IPS DF 4.7 (cell line): Measurements from ENCODE around the gene ZFAND3.

Source experiments
- DNase-seq: peaks from one replicate; pipeline ENCODE4 v3.0.0-alpha.2; 2013; ENCODE audit warnings: low spot score; ENCODE audit errors: extremely low read depth

ZFAND3 gene

GRCh38 chr6:37798436-37799262 is 20.9 kb upstream of the ZFAND3 start:
- no peak for DNase-seq

DNA sequence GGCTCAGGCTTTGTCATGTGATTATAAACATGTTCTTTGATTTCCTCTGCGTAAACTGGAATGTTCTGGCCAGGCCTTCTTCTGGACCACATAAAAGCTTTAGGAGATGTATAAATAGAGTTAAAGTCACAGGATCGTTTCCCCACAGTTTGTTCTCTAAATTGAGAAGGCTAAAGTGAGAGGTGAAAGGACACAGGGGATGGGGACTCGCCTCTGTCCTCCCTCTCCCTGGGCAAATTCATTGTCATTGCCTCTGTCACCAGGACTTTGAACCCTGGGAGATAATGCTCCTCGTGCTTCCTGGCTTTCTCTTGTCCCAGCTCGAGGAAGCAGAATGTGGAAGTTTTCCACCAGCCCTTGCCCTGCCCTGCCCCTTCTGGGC is 20.3 kb upstream of the ZFAND3 start:
- no peak for DNase-seq

- DNase-seq = no peak
Observed at GRCh38 chr6:37800703-37801604, 18.6 kb upstream of the ZFAND3 start.

DNA sequence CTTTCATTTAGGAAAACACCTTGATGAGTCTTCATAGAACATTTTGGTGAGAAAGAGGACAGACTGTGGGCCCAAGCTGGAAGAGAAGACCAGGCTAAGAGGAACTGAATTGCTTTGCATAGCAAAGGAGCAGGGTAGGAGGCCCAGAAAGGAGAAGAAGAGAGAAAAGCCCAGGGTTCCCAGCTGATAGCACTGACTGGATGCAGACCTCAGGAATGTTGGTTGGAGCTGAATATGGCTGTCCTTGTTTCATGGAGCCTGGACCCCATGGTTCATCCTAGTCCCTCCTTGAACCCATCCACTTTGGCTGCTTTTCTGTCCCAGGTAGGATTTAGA is 18.0 kb upstream of the ZFAND3 start:
- no peak for DNase-seq

DNA sequence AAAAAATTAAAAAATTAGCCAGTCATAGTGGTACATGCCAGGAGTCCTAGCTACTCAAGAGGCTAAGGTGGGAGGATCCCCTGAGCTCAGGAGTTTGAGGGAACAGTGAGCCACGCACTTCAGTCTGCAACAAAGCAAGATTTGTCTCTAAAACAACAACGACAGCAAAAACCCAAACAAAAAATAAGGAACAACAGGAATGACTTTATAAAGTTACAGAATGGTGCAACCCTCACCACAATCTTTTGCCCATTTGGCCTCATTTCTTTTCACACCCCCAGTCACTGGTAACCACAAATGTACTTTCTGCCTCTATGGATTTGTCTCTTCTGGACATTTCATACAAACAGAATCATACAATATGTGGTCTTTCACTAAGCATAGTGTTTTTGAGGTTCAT is 16.7 kb upstream of the ZFAND3 start:
- no peak for DNase-seq

- no peak for DNase-seq
Observed at GRCh38 chr6:37804586-37804985, 14.9 kb upstream of the ZFAND3 start.

GRCh38 chr6:37806213-37806612 is 13.3 kb upstream of the ZFAND3 start:
- DNase-seq = no peak

DNA sequence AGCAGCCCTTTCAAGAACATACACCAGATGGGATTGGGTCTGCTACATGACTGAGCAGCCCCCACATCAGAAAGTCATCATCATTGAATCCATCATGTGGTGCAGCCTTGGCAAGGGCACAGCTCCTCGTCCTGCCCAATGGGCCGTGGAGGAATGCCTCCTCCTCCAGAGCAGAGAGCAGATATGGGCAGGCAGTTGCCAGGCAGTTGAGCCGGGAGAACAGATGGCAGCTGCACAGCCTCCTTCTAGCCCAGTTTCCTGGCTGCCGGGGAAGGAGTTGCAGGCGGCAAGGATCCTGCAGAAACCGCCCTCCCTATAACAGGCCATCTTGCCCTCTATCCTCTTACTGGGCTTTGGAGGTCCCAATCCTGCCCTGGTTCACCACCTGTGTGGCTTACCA is 11.9 kb upstream of the ZFAND3 start:
- DNase-seq = no peak

- no peak for DNase-seq
Observed at GRCh38 chr6:37809197-37809543, 10.4 kb upstream of the ZFAND3 start.

- no peak for DNase-seq
Observed at GRCh38 chr6:37812841-37813240, 6.7 kb upstream of the ZFAND3 start.

- DNase-seq = no peak
Observed at GRCh38 chr6:37814374-37814773, 5.2 kb upstream of the ZFAND3 start.

- no peak for DNase-seq
Observed at GRCh38 chr6:37816599-37817375, 2.7 kb upstream of the ZFAND3 start.

DNA sequence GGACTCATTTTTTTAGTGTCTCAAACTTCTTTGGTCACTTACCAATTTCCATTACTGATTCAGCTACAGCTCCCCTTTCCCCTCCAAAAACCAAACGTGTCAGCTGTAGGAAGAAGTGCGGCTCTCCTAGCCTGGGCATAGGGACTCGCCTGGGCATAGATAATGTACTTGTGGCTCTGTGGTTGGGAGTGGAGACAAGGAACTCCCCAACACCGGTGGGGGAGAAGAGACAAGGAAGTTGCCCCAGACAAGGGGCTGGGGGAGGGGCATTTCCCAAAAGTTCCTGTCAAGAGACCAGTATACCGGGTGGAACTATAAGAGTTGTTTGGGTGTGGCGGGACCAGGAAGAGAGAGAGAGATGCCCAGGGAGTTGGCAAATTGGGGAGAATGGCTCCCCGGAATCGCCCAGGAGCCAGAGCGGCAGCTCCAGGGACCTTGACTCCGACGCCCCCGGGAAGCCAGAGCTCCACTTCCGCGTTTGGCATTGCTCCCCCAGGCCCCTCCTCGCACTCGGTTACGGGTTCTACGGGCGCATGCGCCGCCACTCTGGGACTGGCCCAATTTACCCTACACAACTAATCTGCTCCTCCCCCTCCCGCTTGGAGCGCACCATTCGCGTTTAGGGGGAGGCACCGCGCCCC is 871 bp upstream of the ZFAND3 start:
- peak; percentile 74 for DNase-seq

DNA sequence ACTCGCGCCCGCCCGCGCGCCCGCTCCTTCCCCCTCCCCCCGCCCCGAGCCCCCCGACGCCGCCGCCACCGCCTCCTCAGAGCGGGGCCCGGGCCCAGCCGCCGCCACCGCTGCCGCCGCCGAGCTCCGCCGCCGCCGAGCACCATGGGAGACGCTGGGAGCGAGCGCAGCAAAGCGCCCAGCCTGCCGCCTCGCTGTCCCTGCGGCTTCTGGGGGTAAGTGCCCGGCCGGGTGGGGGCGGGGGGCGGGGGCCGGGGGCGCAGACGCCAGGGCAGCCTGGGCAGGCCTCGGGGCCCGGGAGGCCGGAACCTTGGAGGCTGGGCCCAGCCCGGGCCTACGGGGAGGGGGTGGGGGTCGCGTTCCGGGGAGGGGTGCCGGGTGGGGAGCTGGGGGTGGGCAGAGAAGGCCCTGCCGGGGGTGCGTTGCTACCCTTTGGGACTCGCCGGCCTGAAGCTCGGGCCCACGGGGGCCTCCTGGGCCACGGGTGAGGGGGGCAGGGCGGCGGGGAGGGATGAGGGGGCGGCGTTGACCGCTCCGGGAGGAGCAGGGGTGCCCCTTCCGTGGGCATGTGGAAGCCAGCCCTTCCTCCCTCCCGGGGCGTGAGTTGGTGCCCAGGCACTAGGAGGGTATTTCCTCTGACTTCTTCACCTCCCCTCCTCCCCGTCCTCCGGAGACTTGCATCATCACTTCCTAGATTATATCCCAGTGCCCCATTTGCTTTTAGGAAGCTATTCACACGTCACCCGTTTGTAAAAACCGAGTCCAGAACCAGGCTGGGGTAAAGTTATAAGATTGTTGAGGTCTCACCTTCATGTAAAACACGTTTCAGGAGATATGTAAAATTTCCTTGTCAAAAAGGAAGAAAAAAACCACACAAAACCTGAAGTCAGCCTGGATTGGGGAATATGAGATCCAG is 533 bp downstream of the ZFAND3 start:
- no peak for DNase-seq

DNA sequence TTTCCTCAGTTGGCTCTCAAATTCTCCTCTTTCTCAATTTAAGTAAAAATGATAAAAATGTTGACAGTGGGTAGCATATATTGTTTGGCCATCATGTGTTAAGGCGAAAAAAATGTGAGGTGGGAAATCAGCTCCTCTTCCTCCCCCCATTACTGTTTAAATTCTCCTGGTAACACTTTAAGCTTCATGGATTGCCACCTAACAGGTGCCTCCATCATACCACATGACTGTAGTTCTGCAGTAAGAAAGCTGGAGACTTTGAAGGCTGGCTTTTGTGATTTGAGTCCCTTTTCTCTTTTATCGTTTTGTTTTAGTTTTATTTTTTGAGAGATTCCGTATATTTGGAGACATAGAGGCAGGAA is 1.2 kb downstream of the ZFAND3 start:
- DNase-seq = no peak

DNA sequence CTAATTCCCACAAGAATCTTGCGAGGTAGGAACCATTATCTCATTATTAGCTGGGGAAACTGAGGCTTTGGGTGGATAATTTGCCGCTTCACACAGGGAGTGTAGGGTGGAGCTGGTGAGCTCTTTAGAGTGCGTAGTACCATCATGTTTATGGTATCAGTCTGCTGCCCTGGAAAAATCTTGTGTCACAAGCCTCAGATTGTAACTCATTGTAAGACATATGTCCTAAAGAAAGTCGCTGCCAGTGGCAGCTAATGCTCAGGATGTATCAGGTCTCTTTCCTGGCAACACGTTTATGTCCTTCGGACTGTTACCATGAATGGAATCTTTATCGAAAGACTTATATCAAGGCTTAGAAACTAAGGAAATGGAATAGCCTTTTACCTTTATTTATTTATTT is 1.9 kb downstream of the ZFAND3 start:
- no peak for DNase-seq

DNA sequence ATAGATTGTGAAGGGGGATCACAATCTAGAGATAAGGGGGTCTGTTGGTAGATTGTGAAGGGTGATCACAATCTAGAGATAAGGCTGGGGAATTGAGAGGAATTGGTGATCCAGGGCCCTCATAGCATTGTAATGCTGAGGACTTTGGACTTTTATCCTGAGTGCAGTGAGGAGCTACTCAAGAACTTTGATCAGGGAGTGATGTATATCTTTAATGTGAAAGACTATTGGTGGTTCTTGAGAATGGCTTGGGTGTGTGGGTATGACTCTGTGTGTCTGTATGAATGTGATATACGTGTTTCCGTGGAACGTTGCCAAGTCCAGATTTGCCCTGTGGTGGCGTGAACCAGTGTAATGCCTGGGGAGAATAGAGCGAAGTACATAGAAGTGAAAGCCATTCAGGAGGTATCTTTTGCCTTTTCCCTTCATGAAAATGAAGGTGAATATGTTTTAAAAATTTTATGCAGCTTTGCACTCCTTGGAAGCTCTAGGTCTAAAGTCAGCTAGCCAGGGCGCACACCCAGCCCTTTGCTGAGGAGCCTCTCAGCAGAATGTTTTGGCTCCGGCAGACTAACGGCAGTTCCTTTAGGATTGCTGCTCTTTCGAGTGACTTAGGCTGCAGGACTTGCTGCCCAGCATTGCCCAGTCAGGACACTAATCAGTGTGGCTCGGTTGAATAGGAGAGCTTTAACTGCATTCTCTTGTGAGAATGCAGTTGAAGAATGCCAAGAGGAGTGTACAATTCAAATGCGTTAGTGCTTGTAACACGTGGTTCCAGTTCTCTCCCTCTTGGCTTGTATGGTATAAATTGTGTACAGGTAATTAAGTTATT is 3.5 kb downstream of the ZFAND3 start:
- DNase-seq = no peak

DNA sequence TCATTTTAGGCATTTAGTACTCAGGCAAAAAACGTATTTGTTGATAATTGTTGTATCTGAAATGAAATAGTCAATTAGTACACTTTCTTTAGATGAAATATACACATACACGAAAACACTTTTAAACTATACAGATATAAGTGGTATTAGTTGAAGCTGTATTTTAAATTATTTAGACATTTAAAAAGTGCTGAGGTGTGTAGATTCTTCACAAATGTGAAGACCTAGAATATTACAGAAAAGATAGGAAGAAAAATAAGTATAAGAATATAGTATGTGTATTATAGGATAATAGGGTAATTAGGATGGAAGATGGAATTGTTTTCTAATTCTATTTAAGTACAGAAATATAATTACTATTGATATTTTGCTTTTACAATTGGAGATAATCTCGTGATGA is 4.6 kb downstream of the ZFAND3 start:
- DNase-seq = no peak

- no peak for DNase-seq
Observed at GRCh38 chr6:37826188-37826587, 6.7 kb downstream of the ZFAND3 start.

DNA sequence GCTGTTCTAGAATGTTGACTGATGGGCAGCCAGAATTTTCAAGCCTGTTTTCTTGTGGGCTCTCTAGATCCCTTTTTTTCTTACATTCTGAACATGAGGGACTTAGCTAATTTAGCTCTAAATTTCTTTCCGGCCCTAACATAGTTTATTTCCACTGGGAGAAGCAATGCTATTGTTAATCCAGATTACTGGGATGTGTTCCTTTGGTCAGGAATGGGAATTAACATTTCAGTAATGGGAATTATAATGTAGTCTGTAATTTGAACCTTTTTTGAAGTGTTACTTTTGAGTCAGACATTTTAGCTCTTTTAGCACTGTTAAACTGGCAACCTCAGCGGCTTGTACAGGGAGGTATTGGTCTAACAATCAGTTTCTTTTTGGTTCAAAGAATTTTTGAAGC is 7.5 kb downstream of the ZFAND3 start:
- no peak for DNase-seq
